GM18861 (cell line): ENCODE data around the gene NCLN.
"Not testable (repeated sequence)": the region's sequence is repeated elsewhere in the genome, so short reads cannot be mapped to it uniquely, and the experiment has no call there.

Experiments
- ATAC-seq: cut with Tn5 transposase; IDR thresholded peaks from one replicate; pipeline ENCODE4 v1.9.1; 2021; ENCODE audit not compliant: unreplicated experiment

NCLN gene

DNA sequence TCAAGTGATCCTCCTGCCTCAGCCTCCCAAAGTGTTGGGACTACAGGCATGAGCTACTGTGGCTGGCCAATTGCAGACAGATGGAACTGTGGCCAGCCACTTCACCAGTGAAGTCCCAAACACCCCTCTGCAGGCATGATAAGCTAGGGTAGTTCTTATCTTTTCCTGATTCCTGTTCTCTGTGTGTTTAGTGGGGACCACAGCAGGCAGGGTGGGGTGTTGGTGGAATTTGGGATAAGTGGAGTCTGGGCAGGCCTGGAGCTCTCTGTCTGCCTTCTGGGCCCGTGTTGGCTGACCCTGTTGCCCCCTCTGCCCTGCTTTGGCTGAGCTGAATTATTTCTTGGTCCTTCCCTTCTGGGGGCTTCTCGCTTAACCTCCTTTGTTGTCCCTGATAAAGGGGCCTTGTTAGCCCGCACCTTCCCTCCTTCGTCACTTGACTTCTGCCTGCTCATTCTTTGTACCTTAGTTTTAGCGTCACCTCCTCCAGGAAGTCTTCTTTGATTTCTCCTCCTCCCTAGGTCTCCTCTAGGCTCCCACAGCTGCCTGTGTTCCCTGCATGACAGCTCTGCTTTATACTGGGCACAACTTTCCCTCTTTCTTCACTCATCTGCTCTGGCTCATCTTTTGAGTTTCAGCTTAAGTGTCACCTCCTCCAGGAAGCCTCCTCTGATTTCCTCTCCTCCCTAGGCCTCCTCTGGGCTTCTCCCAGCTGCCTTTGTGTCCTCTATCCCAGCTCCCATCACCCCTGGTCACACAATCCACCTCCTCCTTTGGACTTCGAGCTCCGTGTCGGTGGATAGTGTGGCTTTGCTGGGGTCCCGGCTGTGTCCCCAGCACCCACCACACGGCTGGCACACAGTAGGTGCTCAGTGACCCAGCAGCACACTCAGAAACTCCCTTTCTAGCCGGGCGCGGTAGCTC is 1.7 kb upstream of the NCLN start:
- no peak for ATAC-seq

DNA sequence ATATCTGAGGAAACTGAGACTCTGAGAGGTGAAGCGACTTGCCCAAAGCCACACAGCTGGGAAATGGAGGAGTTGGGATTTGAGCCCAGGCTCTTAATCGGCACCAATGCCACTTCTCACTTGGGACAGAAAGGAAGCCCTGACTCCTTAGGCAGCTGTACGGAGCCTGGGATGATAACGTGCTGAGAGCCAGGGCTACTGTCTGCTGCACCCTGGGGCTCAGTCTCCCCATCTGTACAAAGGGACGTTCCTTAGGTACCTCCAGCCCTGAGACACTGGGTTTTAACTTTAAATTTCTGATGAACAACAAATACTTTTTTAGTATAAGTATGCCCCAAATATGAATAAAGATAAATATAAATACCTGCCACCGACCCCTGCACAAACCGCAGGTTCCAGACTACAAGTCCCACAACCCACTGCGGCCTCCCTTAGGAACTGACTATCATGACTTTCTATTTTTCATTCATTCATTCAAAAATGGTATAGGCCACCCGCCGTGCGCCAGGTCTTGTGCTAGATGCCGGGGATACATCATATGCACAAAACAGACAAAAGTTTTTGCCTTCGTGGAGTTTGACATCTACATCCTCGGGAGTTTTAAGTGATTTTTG is 776 bp upstream of the NCLN start:
- ATAC-seq, result peak; percentile 14

DNA sequence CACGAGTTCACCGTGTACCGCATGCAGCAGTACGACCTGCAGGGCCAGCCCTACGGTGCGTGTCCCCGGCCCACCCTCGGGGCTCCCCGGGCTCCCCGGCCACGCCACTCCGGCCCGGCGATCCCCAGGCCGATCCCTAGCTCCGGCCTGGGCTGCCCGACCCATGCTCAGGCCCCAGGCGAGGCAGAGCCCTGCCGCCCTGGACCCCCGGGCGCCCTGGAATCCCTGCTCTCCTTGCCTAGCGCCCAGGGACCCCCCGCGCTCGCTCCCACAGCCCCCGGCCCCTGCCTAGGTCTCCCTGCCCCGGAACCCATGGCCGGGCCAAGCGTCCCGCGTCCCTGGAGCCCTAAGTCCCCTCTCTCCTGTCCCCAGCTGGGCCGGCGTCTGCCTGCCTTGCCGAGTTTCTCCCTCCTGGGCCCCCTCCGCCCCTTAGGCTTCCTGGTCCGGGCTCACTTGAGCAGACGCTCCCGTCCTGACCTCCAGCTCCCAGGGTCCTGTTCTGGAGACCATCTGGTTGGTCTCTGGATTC is 494 bp downstream of the NCLN start:
- ATAC-seq, result no peak

DNA sequence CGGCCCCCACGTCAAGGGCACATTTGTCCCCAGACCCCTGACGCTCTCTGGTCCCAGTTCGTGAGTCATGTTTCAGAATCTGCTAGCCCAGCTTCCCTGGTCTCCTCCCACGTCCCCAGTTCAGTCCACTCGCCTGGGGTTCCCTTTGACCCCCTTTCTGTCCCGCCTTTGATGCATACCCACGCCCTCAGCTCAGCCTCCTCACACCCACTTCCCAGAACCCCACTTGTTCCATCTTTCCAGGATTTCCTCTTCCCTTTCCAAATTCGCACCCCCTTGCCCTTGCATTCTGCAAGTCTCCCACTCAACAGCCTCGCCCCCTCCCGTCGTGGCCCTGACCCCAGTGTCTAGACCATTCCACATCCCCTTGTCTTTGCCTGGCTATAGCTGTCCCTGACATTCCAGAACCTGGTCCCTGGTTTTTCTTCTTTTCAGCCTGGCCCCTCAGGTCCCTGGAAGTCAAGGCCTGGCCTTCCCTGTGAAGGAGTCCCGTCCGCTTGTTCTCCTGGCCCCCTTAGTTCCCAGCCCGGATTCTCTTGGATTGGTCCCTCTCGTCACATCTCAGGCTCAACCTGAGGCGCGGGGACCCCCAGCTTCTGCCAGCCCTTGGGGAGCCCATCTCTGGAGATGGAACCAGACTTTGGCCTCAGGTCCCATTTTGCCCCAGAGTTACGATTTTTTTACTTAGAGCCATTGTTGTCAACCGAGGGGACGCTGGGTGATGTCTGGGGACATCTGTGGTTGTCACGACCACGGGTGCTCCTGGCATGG is 1.3 kb downstream of the NCLN start:
- ATAC-seq, result no peak

DNA sequence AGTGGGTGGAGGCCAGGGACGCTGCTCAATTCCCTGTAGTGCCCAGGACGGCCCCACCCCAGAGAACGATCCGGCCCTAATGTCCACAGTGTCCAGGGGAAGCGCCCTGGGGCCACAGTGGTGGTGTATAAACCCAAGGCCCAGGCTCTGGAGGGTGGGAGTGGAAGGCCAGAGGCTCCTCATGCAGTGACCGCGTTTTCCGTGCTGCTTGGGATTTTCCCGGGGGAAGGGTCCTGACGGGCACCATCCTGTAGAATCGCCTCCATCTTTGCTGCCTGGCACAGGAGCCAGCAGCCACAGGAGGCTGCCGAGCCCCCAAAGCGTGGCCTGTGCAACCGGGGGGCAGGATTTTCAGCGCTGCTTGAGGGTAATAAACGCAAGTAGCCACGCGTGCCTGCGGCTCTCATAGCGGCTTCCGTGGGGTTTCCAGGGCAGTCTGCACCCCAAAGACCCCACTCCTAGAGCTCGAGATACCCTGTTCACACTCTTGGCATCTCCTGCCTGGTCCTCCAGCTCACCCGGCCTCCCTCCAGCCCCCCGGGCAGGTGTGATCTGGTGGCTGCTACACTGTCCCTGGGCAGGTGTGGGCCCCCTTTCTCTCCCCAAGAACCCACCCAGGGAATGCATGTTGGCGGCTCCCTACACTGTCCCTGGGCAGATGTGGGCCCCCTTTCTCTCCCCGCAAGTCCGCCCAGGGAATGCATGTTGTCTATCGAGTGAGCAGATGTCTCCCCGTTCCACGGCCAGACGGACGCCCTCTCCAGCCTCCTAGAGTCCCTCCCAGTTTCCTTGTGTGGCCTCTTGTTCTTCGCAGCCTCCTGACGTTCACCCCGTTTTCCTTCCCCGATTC is 2.2 kb downstream of the NCLN start:
- ATAC-seq, result no peak

DNA sequence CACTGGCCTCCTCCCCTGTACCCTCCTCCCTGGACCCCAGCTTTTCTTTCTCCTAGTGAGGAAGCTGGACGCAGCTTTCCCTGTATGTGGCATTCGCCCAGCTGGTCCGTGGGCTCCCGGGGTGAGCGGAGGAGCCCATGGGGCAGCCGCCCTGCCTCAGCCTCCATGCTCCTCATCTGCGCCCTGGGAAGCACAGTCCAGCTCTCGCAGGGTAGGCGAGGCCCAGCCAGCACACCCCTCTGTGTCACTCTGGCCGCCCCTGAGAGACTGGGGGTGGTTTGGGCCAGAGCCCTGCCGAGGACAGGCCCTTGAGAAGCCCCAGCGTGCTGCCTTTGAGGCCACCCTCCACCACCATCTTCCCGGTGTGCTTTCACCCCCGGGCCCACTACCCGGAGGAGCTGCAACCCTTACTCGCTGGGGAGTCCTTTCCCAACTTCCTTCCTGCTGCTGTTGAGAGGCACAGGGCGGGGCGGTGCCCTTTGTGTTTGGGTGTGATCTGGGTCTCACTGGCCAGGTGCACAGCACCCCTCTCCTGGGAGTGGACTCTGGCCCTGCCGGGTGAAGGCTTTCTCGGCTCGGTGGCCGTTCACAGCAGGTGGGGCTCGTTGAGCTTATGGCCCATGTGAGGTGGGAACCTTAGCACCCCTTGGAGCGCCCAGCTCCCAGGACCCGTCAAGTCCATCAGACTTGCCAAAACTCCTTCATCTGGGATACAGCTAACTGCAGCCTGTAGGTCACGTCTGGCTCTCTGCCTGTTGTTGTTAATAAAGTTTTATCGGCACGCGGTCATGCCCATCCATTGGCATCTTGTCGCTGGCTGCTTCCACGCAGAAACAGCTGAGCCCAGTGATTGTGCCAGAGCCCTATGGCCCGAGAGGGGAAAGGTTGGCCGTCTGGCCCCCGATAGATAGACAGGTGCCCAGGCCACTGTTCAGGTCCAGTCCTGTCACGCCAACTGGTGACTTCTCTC is 3.2 kb downstream of the NCLN start:
- ATAC-seq, result no peak

DNA sequence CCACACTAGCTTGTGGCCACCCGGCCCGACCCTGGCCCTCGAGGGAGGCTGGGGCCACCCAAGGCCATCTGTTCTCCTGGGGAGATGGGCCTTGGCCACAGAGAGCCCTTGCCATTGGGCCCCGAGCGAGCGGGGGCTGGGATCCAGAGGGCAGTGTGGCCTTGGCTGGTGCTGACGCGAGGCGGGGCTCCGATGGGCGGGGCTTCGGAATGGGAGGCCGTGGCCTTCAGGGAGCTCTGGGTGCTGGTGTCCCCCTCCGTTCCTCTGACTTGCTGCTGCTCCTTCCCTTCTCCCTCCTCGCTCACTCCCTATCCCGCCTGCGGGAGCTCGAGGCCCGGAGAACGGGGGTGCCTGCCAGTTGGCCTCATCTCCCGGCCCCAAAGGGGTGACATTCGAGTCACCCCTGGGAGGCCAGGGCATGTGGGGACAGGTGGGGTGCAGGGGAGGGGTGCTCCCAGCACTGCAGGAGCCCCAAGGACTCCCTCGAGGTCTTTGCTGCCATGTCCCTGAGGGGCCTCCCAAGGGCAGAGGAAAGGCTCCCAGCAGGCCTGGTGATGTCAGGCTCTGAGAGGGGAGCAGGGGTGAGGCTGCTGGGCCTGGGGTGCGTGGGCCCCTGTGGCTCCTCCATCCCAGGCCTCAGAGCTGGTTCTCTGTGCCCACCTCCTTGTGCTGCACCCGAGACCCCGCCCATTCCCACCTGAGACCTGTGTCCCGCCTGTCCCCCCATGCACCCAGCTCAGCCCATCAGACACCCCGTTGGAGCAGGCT is 4.2 kb downstream of the NCLN start:
- ATAC-seq, result no peak

DNA sequence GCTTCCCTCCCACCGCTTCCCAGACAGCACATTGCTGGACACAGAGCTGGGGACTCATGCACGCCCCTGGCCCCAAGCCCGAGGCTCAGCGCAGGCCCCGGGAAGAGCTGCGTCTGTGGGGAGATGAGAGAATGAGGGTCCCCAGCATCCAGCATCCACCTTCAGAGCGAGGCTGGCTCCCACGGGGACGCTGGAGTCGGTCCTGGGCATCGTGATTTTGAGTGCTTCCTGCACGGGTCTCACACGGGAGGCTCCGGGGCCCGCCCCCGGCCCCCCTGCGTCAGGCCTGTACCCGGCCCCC is 4.7 kb downstream of the NCLN start:
- ATAC-seq, result no peak

DNA sequence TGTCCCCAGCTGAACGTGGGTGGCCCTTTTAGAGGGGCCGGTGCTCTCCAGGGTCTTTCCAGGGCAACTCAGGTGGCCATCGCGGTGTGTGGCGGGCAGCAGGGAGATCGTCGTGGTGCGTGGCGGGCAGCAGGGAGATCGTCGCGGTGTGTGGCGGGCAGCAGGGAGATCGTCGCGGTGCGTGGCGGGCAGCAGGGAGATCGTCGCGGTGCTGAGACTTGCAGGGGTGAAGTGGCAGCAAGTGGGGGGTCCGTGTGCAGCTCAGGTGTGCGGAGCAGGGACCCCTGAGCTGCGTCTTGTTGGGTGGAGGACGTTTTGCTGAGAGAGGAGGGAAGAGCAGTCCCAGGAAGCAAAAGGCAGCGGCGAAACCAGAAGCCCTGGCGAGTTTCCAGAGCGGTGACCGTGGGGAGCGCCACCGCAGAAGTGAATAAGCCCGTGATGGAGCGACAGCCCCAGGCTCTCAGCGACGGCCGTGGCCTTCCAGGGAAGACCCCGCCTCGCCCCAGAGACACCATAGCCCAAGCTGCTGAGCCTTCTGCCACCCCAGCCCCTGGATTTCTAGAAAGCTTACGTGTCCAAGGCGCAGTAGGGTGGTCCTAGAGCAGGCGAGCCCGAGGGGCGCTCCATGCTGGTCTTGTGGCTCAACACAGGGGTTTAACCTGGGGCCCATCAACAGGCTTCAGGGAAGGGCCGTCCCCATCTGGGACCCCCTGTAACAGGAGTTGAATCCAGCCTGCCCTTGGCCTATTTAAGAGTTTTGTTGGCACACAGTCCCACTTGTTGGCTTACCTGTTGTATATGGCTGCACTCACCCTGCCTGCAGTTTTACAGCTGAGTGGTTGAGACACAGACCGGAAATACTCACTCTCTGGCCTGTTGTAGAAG is 5.4 kb downstream of the NCLN start:
- no peak for ATAC-seq

DNA sequence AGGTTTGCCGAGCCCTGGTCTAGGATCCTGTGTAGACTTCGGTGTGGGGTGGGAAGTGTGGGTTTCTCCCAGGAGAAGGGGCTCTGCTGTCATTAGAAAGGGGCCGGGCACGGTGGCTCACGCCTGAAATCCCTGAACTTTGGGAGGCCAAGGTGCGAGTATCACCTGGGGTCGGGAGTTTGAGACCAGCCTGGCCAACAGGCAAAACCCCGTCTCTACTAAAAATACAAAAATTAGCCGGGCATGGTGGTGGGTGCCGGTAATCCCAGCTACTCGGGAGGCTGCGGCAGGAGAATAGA is 6.0 kb downstream of the NCLN start:
- ATAC-seq, result not testable (repeated sequence)

DNA sequence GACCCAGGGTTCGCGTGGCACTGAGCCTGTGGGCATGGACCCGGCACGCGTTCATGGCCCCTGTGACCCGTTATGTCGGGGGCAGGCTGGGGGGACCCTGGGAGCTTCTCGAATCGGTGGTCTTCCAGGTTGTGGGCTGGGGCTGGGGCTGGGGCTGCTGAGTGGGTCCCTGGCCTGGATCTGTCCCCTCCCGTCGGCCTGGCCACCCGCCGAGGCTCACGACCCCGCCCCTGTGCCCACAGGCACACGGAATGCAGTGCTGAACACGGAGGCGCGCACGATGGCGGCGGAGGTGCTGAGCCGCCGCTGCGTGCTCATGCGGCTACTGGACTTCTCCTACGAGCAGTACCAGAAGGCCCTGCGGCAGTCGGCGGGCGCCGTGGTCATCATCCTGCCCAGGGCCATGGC is 6.5 kb downstream of the NCLN start:
- no peak for ATAC-seq

DNA sequence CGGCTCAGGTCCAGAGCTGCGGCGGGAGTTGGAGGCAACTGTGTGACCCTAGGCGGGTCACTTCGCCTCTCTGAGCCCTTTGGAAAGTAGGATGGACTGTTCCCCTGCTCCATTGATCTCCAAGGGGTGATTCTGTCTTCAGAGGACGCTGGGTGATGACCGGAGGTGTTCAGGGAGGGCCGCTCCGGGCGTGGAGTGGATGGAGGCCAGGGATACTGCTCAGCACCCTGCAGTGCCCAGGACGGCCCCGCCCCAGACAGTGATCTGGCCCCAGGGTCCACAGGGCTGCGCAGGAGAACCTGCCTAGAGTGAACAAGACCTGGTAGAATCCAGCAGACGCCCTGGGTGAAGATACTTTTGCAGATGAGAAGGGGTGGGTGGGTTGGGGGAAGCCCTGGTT is 7.0 kb downstream of the NCLN start:
- no peak for ATAC-seq

DNA sequence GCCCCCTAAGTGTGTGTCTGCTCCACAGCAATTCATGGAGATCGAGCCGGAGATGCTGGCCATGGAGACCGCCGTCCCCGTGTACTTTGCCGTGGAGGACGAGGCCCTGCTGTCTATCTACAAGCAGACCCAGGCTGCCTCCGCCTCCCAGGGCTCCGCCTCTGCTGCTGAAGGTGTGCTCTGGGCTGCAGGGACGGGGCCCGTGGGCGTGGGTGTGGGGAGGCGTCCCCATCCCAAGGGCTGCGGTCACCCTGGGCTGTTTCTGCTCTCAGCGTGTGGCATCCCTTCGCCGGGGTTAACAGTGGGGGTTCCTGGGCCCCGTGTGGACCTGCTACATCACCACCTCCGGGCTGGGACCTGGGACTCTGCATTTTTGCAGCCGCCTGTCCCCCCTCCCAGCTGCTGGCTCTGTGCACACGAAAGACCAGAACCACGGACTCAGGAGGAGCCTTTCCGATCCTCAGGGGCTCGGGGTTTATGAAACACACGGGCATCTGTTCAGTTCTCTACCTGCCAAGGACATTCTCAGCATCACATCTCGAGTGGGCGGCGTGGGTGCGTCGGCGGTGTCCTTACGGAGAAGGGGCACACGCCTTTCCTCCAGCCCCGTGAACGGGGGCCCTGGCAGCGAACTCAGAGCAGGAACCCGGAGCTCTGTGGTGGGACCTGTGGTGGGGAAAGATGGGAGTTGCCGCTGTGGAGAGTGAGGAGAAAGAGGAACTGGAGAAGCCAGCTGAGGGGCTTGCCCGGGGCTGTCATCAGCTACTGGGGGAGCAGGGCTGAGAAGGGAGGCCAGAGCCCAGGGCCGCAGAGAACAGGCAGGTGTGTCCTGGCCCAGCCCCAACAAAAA is 7.8 kb downstream of the NCLN start:
- no peak for ATAC-seq

DNA sequence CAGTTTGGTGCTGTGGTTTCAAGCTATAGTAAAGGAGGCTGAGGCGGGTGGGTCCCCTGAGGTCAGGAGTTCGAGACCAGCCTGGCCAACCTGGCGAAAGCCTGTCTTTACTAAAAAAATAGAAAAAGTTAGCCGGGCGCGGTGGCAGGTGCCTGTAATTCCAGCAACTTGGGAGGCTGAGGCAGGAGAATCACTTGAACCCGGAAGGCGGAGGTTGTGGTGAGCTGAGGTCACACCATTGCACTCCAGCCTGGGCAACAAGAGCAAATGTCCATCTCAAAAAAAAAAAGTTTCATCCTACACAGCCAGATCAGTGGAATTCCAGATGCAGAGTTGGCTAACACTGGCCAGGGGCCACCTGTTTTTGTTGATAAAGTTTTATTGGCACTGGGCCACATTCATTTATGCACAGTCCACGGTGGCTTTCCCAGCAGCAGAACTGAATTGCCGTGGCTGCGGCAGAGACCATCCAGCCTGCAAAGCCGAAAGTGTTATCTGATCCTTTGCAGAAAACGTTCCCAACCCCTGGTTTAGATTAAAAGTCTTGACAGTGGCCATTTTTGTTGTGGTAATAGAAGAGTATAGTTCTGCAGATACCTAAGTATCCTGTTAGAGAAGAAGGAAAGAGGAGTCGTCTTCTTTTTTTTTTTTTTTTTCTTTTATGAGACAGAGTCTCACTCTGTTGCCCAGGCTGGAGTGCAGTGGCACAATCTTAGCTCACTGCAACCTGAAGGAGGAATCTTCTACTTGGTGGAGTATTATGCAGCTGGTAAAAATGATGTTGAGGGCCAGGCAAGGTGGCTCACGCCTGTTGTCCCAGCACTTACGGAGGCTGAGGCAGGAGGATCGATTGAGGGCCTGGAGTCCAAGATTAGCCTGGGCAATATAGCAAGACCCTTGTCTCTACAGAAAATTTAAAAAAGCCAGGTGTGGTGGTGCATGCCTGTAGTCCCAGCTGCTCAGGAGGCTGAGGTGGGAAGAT is 8.7 kb downstream of the NCLN start:
- ATAC-seq, result no peak

DNA sequence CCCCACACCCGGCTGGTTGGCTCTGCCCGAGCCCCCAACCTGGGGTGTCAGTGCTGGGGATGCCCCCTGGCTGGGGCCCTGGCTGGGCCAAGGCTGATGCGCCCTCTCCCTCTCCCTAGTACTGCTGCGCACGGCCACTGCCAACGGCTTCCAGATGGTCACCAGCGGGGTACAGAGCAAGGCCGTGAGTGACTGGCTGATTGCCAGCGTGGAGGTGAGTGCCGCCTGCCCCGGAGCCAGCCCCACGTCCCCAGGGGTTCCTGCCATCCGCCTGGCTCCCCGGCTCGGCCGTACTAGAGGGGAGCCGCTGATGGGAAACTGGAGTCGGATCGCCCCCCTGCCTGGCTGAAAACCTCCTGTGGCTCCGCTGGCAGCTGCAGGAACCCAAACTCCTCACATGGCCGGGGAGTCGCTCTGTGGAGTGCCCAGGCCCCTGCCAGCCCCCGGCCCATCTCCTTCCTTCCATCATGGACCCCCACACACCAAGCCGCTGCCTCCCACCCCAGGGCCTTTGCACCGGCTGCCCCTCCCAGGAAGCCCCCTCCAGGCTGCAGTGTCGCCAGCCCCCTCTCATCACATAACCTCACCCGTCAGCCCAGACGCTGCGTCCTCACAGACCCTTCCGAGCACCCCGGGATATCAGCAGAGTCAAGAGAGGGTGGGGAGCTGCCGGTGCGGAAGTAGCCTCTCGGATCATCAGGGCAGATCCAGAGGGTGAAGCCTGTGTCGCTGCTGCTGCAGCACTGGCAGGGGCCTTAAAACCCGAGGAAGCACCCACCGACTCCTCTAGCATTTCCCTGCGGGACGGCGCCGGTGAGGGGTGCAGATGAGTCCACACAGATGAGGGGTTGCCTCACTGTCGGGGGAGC is 10.6 kb downstream of the NCLN start:
- ATAC-seq, result no peak
